Left lung (tissue), 10 donors: ENCODE measurements around the gene LAPTM4A. TPM values are rescaled to one million over a fixed set of nuclear protein-coding genes. Genes with fewer than 3 reads are reported as not detected.
"Not testable (repeated sequence)": the region's sequence is repeated elsewhere in the genome, so short reads cannot be mapped to it uniquely, and the experiment has no call there.

Experiments used
- ATAC-seq: fragments of 200-7000 bp; cut with Tn5 transposase; one replicate; pipeline ENCODE4 v1.9.1; 2020; ENCODE audit warnings: moderate library complexity
- DNase-seq, 4 donors: peaks; one replicate each; pipeline ENCODE4 v3.0.0-alpha.2; 2013 to 2020
- H3K27ac ChIP-seq, 2 donors: fragments of 200-600 bp; sonication (generic) in 1 of 2; one replicate each; pipeline versions ENCODE4 v1.5.0 to v1.8.0; 2020 to 2021
- H3K27me3 ChIP-seq, 2 donors: fragments of 200-600 bp; sonication (generic) in 1 of 2; one replicate each; pipeline versions ENCODE4 v1.5.0 to v1.8.0; 2020 to 2021
- H3K36me3 ChIP-seq, 2 donors: fragments of 200-600 bp; sonication (generic) in 1 of 2; one replicate each; pipeline versions ENCODE4 v1.5.0 to v1.8.0; 2020 to 2021
- H3K4me1 ChIP-seq, 2 donors: fragments of 200-600 bp; one replicate each; pipeline ENCODE4 v1.8.0; 2021
- H3K4me3 ChIP-seq, 2 donors: fragments of 200-600 bp; sonication (generic) in 1 of 2; one replicate each; pipeline versions ENCODE4 v1.5.0 to v1.8.0; 2020 to 2021; ENCODE audit warnings: mild to moderate bottlenecking in 1 of 2
- H3K9me3 ChIP-seq, 2 donors: fragments of 200-600 bp; sonication (generic) in 1 of 2; one replicate each; pipeline versions ENCODE4 v1.5.0 to v1.8.0; 2020 to 2021
- CTCF ChIP-seq, 2 donors: fragments of 200-600 bp; sonication (generic) in 1 of 2; IDR thresholded peaks; one replicate each; pipeline versions ENCODE4 v1.5.0 to v1.8.0; 2021; ENCODE audit warnings: antibody characterized with exemption in 2 of 2
- intact Hi-C, 2 donors: fragments of 100-400 bp; cut with DNase I; formaldehyde crosslinking; loops; one replicate each; pipeline versions ENCODE4 v1.11.2 to v1.14.2; 2022
- polyA plus RNA-seq, 6 donors: library from polyadenylated mRNA; unstranded; fragments of 120-200 nt; gene quantifications; one replicate each; pipeline ENCODE4 v1.2.1, GENCODE V29; 2013; ENCODE audit not compliant: insufficient read length in 6 of 6
- total RNA-seq, 2 donors: library from RNA; stranded (reverse); fragmentation: NEBNext Ultra II Directional; extraction: Animal tissue kit (Norgen Biotek cat#: 25700); gene quantifications; one replicate each; pipeline ENCODE4 v1.2.1, GENCODE V29; 2021
- donor health status: DM: no; HTN: yes; CAD: no.
- donor health status: DM: no; HTN: no; CAD: no.

Gene LAPTM4A
- total and polyA plus RNA-seq, 8 donors = 220 to 531 (median 464) TPM

- ATAC-seq (no peak), DNase-seq (no peak)
- intact Hi-C loops = loop anchor here in 1 of 2 donors (5.0 kb wide), 1 partner anchor 73 kb away; no protein-coding TSS in a partner anchor
- Histone ChIP-seq H3K4me1 (no peaks in the 10 kb centered on the region), H3K9me3 (no peaks in the 10 kb centered on the region), H3K27ac (no peak overlapping the region), H3K4me3 (no peak overlapping the region), H3K27me3 (no peaks in the 10 kb centered on the region), H3K36me3 (no peaks in the 10 kb centered on the region)
- no peak for TF ChIP-seq CTCF (IDR thresholded peaks at IDR 0.05)
These were observed 38.5 kb upstream of the LAPTM4A start for GRCh38 chr2:20089715-20090464.

DNA sequence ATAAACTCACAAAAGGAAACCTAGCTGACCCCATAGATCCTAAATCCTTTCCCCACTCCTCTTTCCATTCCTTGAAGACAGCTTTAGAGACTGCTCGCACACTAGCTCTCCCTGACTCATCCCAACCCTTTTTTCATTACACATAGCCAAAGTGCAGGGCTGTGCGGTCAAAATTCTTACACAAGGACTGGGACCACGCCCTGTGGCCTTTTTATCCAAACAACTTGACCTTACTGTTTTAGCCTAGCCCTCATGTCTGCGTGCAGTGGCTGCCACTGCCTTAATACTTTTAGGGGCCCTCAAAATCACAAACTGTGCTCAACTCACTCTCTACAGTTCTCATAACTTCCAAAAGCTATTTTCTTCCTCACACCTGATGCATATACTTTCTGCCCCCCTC, 34.5 kb upstream of the LAPTM4A start:
- ATAC-seq, H3K9me3 ChIP-seq, H3K27ac ChIP-seq, H3K36me3 ChIP-seq, intact Hi-C loops, H3K4me1 ChIP-seq, DNase-seq, H3K27me3 ChIP-seq, H3K4me3 ChIP-seq: not testable (repeated sequence)

GRCh38 chr2:20082812-20083211, 31.4 kb upstream of the LAPTM4A start:
- ATAC-seq, H3K36me3 ChIP-seq, intact Hi-C loops, H3K4me3 ChIP-seq, H3K27ac ChIP-seq, H3K9me3 ChIP-seq, H3K27me3 ChIP-seq, H3K4me1 ChIP-seq, DNase-seq: not testable (repeated sequence)

DNA sequence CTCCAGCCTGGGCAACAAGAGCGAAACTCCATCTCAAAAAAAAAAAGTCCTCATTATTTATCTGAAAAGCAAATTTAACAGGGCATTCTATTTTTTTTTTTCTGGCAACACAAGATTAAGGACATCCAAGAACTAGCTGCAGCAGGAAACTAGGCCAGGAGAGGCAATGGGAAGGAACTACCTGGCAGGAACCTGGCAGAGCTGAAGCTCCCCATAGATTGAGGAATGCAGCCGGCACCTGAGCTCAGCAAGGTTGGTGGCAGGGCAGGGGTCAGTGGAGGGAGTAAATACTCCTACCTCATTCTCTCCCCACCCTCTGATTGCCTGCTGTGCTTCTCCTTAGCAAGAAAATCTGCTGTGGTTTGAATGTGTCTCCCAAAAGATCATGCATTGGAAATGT, 30.4 kb upstream of the LAPTM4A start:
- TF ChIP-seq CTCF (IDR thresholded peaks at IDR 0.05) = no peak
- no peak overlapping the region for H3K4me3 ChIP-seq
- DNase-seq (no peak), ATAC-seq (no peak)
- no peaks in the 10 kb centered on the region for H3K36me3 ChIP-seq
- H3K9me3 ChIP-seq = no peaks in the 10 kb centered on the region
- H3K4me1 ChIP-seq = no peaks in the 10 kb centered on the region
- intact Hi-C loops = no loop called here
- H3K27me3 ChIP-seq = no peaks in the 10 kb centered on the region
- no peak overlapping the region for H3K27ac ChIP-seq

DNA sequence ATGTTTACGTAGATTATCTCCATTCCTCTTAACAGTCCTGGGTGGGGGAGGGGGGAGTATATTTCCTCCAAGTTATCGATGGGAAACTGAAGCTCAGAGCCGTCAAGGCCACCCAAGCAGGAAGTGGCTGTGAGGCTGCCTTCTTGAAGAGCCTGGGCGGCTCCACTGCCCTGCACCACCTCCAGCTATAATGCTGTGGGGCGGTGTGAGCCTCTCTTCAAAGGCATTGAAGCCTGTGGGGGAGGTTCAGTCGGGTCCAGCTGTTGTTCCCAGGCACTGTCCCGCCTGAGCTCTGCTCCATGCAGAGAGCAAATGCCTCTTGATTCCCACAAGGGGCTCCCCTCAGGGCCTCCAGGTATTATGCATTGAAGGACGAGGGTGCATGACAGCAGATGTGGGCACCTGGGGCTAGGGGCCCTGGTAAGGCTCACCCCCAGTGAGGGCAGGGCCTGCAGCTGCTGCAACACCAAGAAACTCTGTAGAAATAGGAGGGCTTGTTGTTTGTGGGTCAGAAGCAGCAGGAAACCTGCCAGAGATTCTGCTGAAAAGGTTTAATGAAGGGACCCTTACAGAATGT, 29.5 kb upstream of the LAPTM4A start:
- intact Hi-C loops = no loop called here
- no peak overlapping the region for H3K27ac ChIP-seq
- no peaks in the 10 kb centered on the region for H3K9me3 ChIP-seq
- ATAC-seq (no peak), DNase-seq (no peak)
- H3K36me3 ChIP-seq = no peaks in the 10 kb centered on the region
- no peaks in the 10 kb centered on the region for H3K4me1 ChIP-seq
- H3K27me3 ChIP-seq = no peaks in the 10 kb centered on the region
- no peak for TF ChIP-seq CTCF (IDR thresholded peaks at IDR 0.05)
- no peak overlapping the region for H3K4me3 ChIP-seq

DNA sequence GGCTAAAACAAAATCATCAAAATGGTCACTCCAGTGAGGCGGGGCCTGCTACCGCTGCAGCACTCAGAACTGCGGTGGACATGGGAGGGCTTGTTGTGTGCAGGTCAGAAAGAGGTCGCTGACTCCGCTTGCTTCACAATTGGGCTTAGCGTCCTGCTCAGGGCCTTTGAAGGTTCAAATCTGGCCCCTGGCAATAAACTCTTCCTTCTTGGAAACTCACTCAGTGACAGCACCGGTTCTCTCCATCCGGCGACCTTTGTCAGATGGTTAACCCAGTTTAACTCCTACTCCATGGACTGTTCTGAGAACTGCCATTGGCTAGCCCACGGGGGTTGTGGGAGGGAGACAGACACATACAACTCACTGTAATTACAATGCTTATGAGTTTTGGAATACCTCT, 29.0 kb upstream of the LAPTM4A start:
- no peak for TF ChIP-seq CTCF (IDR thresholded peaks at IDR 0.05)
- H3K27ac ChIP-seq = no peak overlapping the region
- no peaks in the 10 kb centered on the region for H3K9me3 ChIP-seq
- intact Hi-C loops = no loop called here
- H3K4me3 ChIP-seq = no peak overlapping the region
- ATAC-seq (no peak), DNase-seq (no peak)
- no peaks in the 10 kb centered on the region for H3K36me3 ChIP-seq
- no peaks in the 10 kb centered on the region for H3K27me3 ChIP-seq
- no peaks in the 10 kb centered on the region for H3K4me1 ChIP-seq
